ENCODE data around the gene PSMD14.

The PSMD14 gene

DNA sequence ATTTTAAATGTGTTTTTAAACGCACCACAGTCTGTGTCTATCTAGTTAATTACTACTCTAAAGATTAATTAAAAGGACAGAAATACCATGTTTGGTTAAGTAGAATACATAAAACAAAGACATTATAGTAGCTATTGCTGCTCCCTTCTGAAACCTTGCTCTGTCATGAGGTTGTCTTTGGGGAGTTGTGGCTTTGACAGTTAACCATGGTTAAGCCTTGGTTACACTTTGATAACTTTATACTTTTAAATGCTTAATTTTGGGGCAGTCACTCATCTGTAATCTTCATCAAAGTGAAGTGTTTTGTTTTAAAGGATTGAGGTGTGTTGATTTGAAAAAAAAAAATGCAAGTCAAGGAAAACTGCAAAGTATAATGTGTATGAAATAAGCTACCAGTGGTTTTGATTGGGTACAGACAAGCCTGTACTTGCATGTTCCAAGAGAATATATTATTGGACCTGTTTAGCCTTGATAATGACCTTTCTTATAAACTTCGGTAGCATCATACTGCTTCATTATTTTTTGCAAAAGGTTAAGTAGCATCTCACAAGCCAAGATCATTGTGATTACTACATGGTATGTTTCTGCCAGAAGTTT lies 78.1 kb downstream of the PSMD14 start:
- no peak for DNase-seq

DNA sequence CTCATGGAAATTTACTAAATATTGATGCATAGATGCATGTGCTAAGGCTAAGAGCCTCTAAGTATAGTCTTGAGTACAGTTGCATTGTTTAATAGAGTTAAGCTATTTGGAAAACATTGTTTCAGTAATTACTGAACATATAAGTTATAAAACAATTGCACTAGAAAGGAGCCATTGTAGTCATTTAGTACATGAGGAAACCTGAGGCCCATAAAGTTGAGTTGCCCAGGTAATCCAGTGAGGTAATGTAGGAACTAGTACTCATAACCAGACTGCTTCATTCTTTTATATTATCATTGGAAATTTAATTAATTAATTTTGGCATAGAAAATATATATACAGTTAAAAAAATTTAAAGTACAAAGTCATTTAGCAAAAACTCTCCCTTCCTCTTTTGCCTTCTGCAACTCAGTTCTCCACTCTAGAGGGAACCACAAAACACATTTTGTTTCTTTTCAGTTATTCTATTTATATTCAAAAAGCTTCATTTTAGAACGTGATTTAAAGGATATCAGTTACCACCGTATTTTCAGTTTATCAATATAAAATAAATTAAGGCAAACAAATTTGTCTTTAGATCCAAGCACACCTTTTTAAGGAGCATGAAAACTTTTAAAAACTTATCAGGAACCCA lies 80.0 kb downstream of the PSMD14 start:
- DNase-seq = no peak

DNA sequence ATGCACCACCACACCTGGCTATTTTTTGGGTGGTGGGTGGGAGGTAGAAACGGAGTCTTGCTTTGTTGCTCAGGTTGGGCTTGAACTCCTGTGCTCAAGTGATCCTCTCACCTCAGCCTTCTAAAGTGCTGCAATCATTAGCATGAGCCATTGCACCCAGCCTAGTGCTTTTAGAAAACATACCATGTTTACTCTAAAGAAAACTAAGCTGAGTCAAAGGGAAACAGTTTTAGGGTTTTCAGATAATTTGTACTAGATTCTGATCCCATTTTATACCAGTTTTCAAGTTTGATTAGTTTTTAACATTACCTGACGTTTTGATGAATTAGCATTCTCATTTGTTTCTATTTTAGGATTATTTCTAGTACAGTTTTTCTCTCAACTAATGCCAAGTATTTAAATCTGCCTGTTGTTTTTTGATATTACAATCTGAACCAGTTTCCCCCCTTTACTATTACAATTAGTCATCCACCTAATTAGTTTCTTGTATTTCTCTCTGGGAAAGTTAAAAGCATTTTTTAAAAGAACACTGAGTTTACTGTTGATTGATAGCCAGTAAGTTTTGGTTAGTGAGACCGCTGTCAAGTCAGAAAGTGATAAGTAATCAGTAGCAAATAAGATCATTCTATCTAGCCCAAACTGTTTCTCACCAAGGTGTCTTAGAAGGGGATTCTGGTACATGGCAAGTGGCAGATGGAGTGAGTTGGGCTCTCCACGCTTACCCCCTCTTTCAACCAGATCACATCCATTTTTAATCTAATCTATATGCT lies 83.7 kb downstream of the PSMD14 start:
- DNase-seq = no peak

DNA sequence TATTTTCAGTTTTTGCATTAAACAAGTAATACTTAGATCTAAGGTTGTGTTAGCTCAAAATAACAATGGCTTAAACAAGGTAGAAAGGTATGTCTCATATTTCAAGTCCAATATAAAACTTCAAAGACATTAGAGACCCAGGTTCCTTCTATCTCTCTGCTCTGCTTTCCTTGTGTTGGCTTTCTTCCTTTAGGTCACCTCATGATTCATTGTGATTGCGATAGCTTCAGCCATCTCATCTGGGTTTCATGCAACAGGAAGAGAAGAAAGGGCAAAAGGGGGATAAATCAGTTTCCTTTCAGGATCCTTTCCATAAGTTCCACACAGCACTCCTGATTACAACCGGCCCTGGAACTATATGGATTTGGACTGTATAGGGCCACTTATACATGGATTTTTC lies 91.9 kb downstream of the PSMD14 start:
- DNase-seq = no peak

DNA sequence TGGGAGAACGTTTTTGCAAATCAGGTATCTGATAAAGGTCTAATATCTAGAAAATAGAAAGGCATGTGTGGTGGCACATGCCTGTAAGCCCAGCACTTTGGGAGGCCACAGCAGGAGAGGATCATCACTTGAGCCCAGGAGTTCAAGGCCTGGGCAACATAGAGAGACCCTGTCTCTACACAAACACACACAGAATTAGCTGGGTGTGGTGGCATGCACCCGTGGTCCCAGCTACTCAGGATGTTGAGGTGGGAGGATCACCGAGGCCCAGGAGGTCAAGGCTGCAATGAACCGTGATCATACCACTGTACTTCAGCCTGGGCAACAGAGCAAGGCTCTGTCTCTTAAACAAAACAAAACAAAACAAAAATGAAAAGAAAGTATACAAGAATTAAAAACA lies 94.1 kb downstream of the PSMD14 start:
- DNase-seq = no peak

DNA sequence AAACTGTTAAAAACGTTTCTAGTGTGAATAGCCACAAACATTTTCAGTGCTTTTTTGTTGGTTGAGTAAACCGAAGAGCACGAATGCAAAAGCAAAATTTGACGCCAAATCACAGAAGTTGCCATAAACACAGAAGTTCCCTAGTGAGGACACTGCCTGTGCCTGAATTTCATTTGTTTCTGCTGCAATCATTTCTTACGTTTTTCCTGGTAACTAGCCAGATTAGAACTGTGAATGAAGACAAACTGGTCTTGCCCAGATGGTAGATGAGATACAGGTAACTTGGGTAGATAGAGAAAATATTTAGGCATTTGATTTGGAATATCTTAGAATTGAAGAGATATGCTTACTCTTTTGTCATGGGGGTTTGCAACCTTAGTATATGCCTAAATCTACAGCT lies 98.1 kb downstream of the PSMD14 start:
- DNase-seq = no peak

DNA sequence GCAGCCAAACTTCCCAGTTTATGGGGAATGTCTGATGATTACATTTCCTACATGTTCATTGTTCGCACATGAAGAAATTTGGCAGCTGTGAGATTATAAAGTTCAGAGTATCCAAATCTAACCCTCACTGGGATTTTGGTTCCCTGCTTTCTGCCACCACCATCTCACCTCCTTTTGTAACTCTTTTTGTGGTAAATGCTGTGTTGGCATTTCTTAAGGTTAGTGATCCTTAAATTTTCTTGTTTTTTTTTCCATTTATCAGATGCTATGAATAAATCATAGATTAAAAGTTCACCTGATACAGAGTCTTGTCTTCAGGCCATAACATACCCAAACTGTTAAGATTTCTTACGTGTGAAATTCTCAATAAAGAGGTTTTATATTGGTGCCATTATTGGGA lies 99.4 kb downstream of the PSMD14 start:
- no peak for DNase-seq

DNA sequence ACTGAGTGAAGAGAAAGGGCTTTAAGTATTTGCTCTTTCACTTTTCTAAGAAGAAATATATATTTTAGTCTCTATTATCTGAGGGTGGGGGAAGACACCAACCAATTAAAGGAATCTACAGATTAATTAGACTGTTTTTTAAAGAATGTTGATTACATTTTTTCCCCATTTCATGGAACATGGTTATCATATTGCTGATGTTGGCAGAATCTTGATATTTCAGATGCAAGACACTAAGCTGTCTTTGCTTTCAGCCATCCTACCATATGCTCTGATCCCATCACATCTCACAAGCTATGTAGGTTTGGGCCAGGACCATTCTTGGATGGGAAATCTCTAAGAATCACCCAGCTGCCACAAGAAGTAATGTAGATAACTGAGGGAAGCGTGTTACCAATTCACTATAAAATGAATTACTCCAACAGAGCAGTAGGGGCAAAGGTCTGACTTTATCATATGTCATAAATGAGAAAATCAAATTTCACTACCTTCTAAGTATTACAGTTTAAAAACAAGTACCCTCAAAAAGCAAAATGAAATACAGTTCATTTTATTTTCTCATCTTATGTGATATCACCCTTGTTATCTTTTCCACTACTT lies 101.2 kb downstream of the PSMD14 start:
- no peak for DNase-seq

DNA sequence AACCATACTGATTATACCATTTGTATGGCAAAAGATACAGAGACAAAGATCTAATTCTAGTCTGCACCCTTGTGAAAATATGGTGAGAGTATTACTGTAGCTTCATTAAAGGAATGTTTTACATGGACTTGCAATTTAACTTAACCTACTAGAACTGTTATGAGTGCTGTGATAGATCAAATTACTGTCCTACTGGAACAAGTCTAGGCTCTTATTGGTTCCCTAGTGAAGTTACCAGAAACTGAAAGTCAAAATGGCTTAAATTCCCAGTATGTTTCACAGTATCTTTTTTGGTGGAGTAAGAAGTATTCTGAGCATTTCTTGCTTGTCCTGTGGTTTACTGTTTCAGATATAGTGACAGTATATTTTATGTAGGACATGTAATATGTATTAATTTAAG lies 104.1 kb downstream of the PSMD14 start:
- no peak for DNase-seq

DNA sequence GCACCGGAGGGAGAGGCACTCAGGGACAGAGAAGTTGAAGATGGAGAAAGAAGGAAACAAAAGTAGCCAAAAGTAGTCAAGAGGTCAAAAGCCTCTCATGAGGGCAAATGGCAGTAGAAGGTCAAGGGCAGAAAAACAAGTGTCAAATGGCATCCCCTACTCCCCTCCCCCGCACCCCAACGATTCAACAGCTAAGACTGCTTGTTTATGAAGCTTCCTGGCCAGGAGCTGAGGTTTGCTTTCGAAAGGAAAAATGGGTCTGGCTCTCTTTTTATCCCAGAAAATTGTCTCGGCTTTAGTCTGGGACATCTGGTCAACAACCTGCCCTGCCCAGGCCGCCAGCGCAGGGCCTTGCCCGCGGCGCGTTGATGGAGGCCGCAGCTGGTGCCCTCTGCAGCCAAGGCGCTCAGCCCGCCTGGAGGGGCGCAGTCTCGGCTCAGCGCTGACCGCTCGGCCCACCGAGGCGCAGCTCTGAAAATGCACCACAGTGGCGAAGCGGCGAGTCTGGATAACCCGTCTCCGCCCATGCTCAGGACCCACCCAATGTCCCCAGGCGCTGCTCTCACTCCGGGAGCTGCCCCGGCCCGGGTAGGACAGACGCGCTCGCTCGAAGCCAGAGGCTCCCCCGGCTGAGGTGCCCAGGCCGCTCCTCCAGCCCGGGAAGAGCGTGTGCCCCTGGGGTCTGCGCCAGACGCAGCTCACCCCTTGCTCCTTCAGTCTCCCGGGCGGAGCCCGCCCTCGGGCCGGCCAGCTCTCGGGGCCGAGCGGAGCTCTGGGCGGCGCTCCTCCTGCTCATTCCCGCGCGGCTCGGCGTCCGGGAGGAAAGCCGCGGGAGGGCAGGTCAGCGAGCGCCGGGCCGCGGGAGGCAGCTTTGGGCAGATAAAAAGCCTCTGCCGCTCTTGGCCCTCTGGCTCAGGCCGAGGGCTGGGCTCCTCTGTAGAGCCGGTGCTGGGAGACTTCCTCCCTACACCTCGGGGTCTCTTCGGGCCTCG lies 106.1 kb downstream of the PSMD14 start:
- DNase-seq = no peak

DNA sequence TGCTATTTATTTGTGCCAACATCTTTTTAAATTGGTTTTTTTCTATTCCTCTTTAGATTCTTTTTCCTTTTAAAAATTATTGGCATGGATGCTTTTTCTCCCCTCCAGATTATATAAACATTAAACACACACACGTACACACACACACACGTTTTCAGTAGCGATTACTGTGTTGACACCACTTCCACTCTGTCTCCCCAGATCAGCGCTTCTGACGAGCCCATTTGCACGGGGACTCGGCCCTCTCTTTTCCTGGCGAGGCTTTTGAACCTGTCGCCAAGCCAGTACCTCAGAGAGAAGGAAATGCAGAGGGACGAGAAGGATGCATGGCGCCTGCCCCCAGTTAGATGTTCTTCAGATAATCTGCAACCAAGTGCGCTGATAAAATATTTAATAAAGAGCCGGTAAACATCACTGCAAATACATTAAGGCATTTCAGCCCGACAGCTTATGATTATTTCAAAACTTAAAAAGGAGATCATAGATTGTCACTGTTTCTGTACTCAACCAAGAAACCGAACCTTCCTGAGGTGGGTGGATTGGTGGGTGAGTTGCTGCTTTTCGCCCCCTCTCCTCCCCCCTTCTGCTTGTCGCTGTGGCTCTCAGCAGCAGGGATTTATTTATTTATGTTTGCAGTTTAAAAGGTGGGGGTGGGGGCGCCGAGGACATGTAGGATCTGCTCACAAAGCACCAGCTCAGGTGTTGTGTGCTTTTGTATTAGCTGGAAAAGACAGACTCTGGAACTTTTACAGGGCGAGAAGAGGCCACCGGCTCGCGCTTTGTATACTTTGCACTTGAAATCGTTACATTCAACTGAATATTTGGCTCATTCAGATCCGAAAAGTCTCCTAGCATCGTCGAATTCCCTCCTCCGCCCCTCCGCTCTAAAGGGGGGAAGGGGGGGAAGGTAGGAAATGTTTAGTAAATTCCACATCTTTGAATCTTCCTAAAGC lies 107.1 kb downstream of the PSMD14 start:
- no peak for DNase-seq

DNA sequence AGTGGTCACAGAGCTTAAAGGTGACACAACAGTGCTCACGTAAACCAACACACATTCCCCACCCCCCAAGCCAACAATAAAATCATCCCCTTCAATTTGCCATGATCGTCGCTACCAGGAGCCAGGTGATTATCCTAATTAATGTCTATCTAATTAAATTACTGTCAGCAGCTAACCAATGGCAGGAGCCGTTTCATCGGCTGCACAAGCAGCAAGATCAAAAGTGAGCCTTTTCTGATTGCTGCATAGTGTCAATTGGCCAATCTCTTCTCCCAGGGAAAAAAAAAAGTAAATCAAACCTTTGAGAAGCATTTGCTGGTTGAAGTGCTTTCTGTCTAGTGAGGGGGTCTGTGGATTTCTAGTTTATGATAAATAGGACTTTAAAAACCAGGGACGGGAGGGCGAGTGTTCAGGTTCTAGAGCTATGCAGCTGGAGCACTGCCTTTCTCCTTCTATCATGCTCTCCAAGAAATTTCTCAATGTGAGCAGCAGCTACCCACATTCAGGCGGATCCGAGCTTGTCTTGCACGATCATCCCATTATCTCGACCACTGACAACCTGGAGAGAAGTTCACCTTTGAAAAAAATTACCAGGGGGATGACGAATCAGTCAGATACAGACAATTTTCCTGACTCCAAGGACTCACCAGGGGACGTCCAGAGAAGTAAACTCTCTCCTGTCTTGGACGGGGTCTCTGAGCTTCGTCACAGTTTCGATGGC lies 107.9 kb downstream of the PSMD14 start, which contains the start of gene TBR1:
TSS of gene TBR1 (plus strand) at position 311 of the 721 bp plus-strand sequence. CDS start at position 425, 114 bp downstream.
- DNase-seq = no peak

DNA sequence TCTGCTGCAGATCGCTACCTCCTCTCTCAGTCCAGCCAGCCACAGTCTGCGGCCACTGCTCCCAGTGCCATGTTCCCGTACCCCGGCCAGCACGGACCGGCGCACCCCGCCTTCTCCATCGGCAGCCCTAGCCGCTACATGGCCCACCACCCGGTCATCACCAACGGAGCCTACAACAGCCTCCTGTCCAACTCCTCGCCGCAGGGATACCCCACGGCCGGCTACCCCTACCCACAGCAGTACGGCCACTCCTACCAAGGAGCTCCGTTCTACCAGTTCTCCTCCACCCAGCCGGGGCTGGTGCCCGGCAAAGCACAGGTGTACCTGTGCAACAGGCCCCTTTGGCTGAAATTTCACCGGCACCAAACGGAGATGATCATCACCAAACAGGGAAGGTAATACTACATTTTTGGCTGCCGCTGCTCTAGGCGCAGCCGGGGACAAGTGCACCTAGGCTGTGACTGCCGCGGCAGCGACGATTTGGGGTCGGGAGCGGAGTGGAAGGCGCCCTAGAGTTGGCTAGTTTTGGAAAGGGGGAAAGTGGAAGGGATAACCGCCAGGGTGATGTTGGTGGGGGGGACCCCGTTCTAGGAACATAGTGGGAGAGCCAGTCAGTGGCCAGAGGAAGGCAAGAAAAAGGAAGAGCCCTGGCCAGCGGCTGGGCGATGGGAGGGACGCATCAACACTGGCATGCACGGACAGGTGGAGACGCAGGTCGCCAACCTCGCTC lies 108.6 kb downstream of the PSMD14 start:
- DNase-seq = no peak

DNA sequence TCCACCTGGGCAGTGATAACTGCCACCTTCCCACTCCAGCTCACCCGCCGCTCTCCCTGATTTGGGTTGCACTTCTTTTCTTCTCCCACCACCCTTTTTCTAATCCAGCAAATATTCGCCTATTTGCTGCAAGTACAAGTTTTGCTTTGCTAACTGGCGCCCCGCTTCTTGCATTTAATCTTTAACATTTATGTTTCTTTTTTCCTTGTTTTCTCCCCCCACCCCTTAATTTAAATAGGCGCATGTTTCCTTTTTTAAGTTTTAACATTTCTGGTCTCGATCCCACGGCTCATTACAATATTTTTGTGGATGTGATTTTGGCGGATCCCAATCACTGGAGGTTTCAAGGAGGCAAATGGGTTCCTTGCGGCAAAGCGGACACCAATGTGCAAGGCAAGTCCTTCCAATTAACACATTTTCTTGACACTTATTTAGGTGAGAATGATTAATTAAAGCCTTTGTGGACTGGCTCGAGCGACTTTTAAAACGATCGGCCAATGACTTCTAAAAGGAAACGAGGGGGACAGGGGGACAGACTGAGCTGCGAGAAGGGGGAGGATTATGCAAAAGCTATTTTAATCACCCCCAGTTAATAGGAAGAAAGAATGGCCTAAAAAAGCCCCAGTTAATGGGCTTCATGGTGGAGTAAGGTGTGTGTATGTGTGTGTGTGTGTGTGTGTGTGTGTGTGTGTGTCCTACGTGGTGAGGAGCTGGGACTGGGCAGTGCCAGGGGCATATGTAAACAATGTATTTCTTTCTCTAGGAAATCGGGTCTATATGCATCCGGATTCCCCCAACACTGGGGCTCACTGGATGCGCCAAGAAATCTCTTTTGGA lies 109.4 kb downstream of the PSMD14 start:
- DNase-seq = no peak

DNA sequence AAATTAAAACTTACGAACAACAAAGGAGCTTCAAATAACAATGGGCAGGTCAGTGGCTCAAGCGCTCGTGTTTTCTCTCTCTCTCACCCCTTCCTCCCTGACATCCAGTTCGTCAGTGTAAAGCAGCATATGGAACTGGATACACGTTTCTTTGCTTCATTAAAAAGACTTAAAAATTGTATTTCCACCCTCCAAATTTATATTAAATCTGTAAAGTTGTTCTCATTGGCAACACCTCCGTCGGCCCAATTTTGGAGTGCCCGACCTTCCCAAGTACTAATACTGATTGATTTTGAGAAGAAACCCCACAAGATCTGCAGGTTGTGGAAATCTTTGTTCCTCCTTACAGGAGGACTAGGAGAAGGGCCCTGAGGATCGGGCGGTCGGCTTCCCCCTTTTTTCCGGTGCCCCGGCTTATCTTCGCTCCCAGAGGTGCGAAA lies 110.1 kb downstream of the PSMD14 start:
- no peak for DNase-seq

DNA sequence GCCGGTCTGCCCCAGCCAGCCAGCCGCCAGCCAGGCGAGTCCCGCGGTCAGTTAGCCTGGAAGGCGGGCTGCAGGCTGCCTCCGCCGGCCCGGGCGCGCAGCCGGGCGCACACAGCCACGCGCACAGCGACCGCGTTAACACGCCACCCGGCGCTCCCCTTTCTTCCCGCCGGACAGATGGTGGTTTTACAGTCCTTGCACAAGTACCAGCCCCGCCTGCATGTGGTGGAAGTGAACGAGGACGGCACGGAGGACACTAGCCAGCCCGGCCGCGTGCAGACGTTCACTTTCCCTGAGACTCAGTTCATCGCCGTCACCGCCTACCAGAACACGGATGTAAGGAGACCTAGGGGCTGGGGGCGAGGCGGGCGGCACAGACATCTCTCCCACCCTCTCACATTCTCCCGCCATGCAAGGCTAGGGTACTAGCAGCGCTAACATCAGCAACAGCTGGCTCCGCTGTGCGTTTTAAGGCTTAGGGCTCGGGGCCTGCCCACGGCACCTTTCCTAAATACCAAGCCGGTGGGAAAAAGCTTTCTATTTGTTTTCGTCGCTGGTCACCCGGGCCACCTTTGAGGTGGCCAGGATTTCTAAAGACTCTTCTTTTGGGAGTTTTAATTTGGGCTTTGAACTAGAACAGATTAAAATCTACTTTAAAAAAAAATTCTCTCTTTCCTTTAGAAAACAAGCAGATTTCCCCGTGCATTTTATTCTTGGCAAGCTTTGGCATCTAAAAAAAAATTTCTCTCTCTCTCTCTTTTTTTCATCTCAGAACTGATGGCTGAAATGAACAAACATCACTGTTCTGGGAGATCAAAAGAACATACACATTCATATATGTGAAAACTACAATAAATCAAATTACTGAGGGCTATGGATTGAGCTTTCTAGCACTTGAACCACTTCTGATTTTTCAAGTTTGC lies 110.8 kb downstream of the PSMD14 start:
- DNase-seq = no peak

DNA sequence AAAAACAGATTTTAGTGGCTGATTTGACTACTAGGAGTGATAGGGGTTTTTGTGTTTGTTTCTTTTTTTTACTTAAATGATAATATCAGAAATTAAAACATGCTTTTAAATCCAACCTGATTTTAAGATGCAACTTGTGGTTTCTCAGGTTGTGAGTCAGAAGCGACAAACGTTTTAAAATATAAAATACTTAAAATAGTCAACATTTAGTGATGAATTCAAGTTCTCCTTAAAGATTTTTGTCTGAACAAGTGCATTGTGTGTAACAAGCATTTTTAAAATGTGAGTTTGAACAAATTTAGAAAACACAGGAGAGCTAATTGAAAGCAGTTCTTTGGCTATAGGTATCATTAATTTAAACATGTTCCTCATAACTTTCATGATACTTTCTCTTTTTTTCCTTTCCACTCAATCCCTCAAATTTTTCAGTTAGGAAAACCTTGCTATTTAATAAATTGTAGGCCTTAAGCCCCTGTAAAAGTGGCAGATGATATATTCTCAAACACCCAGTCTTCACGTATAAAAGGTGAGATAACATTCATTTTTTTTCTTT lies 111.5 kb downstream of the PSMD14 start:
- no peak for DNase-seq

Measured in stimulated activated CD4-positive, alpha-beta T cell treated with anti-CD3 and anti-CD28 coated beads, Interleukin-2, amount 100 ng/mL, for 48 hours (primary cell).